ENCODE data around the gene ITK. TPM values are rescaled to one million over a fixed set of nuclear protein-coding genes. Genes with fewer than 3 reads are reported as not detected.

The ITK gene
- total and polyA plus RNA-seq, 2 experiments from 2014 or later, result 0.08 TPM; not detected in 1

DNA sequence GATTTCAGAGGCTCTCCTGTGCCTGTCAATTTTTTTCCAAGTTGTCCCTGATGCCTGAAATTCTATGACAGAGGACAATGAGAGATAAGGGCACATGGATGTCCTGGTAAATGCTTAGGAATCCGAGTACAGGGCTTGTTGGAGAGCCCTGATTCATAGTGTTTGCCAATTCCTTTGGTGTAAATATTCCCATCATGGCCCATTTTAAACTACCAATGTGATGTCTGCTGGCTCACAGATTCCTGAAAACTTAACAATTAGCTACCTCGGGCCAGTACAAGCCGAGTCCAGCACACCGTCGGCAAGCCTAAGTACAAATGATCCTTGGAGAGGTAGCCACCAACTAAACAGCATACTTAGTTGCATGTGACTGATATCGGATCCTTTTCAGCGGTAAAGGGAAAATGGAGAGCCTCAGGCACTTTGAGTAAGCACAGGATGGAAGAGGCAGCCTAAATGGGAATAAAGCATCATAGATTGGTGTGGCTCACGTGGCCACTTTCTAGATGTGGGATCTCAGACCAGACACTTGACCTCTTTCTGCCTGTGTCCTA is 3.6 kb downstream of the ITK start:
- no peaks in the 10 kb centered on the region; the same call in 2 of the 3 replicates for H3K4me1 Mint-ChIP-seq
- no peak overlapping the region for H3K4me3 Mint-ChIP-seq
- Histone ChIP-seq H4K20me1 (replicated peaks; ENCODE audit: insufficient read depth) (no peaks in the 10 kb centered on the region), H3K27me3 (ENCODE audit: insufficient read depth) (peaks cover 19% of the 10 kb centered on the region; the same call in 1 of the 2 replicates), H2AFZ (no peak overlapping the region), H3K79me2 (replicated peaks; ENCODE audit: insufficient read depth) (no peaks in the 10 kb centered on the region), H3K4me2 (no peak overlapping the region), H3K4me3 (no peak overlapping the region), H3F3A (replicated peaks; ENCODE audit: low read depth) (no peaks in the 10 kb centered on the region), H3K36me3 (ENCODE audit: insufficient read depth) (no peaks in the 10 kb centered on the region), H3K4me1 (ENCODE audit: insufficient read depth) (no peaks in the 10 kb centered on the region), H3K27ac (ENCODE audit: low read depth) (no peak overlapping the region), H3K9me2 (ENCODE audit: insufficient read depth) (0 out of 2 replicates have a peak, but pooled peaks cover 4% of the 10 kb centered on the region)
- H3K36me3 Mint-ChIP-seq (ENCODE audit: low read depth), result no peaks in the 10 kb centered on the region
- H3K27ac Mint-ChIP-seq, result no peak overlapping the region
- no peak for ATAC-seq
- TF ChIP-seq POLR2AphosphoS5 (IDR thresholded peaks at IDR 0.05; ENCODE audit: low read depth) (no peak), STAT1 (IDR thresholded peaks at IDR 0.05; ENCODE audit: unreplicated experiment) (no peak), JUNB (IDR thresholded peaks at IDR 0.05; ENCODE audit: unreplicated experiment) (no peak), ZNF114 (CRISPR knock-in tag; IDR thresholded peaks at IDR 0.05) (no peak), ZNF331 (CRISPR knock-in tag; IDR thresholded peaks at IDR 0.05; ENCODE audit: low read depth) (no peak), NANOG (IDR thresholded peaks at IDR 0.05; ENCODE audit: borderline replicate concordance) (no peak), CREB1 (CRISPR knock-in tag; IDR thresholded peaks at IDR 0.05; ENCODE audit: low read depth) (no peak), EZH2phosphoT487 (IDR thresholded peaks at IDR 0.05; ENCODE audit: unreplicated experiment) (no peak), EZH2 (IDR thresholded peaks at IDR 0.05; ENCODE audit: low read depth, unreplicated experiment) (no peak)
- TF ChIP-seq, protein P1, sequence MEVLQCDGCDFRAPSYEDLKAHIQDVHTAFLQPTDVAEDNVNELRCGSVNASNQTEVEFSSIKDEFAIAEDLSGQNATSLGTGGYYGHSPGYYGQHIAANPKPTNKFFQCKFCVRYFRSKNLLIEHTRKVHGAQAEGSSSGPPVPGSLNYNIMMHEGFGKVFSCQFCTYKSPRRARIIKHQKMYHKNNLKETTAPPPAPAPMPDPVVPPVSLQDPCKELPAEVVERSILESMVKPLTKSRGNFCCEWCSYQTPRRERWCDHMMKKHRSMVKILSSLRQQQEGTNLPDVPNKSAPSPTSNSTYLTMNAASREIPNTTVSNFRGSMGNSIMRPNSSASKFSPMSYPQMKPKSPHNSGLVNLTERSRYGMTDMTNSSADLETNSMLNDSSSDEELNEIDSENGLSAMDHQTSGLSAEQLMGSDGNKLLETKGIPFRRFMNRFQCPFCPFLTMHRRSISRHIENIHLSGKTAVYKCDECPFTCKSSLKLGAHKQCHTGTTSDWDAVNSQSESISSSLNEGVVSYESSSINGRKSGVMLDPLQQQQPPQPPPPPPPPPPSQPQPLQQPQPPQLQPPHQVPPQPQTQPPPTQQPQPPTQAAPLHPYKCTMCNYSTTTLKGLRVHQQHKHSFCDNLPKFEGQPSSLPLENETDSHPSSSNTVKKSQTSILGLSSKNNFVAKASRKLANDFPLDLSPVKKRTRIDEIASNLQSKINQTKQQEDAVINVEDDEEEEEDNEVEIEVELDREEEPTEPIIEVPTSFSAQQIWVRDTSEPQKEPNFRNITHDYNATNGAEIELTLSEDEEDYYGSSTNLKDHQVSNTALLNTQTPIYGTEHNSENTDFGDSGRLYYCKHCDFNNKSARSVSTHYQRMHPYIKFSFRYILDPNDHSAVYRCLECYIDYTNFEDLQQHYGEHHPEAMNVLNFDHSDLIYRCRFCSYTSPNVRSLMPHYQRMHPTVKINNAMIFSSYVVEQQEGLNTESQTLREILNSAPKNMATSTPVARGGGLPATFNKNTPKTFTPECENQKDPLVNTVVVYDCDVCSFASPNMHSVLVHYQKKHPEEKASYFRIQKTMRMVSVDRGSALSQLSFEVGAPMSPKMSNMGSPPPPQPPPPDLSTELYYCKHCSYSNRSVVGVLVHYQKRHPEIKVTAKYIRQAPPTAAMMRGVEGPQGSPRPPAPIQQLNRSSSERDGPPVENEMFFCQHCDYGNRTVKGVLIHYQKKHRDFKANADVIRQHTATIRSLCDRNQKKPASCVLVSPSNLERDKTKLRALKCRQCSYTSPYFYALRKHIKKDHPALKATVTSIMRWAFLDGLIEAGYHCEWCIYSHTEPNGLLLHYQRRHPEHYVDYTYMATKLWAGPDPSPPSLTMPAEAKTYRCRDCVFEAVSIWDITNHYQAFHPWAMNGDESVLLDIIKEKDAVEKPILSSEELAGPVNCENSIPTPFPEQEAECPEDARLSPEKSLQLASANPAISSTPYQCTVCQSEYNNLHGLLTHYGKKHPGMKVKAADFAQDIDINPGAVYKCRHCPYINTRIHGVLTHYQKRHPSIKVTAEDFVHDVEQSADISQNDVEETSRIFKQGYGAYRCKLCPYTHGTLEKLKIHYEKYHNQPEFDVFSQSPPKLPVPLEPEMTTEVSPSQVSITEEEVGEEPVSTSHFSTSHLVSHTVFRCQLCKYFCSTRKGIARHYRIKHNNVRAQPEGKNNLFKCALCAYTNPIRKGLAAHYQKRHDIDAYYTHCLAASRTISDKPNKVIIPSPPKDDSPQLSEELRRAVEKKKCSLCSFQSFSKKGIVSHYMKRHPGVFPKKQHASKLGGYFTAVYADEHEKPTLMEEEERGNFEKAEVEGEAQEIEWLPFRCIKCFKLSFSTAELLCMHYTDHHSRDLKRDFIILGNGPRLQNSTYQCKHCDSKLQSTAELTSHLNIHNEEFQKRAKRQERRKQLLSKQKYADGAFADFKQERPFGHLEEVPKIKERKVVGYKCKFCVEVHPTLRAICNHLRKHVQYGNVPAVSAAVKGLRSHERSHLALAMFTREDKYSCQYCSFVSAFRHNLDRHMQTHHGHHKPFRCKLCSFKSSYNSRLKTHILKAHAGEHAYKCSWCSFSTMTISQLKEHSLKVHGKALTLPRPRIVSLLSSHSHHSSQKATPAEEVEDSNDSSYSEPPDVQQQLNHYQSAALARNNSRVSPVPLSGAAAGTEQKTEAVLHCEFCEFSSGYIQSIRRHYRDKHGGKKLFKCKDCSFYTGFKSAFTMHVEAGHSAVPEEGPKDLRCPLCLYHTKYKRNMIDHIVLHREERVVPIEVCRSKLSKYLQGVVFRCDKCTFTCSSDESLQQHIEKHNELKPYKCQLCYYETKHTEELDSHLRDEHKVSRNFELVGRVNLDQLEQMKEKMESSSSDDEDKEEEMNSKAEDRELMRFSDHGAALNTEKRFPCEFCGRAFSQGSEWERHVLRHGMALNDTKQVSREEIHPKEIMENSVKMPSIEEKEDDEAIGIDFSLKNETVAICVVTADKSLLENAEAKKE (CRISPR knock-in tag; IDR thresholded peaks at IDR 0.05), result no peak
- TF ChIP-seq, protein P2, sequence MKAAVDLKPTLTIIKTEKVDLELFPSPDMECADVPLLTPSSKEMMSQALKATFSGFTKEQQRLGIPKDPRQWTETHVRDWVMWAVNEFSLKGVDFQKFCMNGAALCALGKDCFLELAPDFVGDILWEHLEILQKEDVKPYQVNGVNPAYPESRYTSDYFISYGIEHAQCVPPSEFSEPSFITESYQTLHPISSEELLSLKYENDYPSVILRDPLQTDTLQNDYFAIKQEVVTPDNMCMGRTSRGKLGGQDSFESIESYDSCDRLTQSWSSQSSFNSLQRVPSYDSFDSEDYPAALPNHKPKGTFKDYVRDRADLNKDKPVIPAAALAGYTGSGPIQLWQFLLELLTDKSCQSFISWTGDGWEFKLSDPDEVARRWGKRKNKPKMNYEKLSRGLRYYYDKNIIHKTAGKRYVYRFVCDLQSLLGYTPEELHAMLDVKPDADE (IDR thresholded peaks at IDR 0.05), result no peak
- TF ChIP-seq, protein P3, sequence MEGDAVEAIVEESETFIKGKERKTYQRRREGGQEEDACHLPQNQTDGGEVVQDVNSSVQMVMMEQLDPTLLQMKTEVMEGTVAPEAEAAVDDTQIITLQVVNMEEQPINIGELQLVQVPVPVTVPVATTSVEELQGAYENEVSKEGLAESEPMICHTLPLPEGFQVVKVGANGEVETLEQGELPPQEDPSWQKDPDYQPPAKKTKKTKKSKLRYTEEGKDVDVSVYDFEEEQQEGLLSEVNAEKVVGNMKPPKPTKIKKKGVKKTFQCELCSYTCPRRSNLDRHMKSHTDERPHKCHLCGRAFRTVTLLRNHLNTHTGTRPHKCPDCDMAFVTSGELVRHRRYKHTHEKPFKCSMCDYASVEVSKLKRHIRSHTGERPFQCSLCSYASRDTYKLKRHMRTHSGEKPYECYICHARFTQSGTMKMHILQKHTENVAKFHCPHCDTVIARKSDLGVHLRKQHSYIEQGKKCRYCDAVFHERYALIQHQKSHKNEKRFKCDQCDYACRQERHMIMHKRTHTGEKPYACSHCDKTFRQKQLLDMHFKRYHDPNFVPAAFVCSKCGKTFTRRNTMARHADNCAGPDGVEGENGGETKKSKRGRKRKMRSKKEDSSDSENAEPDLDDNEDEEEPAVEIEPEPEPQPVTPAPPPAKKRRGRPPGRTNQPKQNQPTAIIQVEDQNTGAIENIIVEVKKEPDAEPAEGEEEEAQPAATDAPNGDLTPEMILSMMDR (conservative IDR thresholded peaks at IDR 0.05; ENCODE audit: low read depth in 2 of 2), result no peak
- TF ChIP-seq, protein P4, sequence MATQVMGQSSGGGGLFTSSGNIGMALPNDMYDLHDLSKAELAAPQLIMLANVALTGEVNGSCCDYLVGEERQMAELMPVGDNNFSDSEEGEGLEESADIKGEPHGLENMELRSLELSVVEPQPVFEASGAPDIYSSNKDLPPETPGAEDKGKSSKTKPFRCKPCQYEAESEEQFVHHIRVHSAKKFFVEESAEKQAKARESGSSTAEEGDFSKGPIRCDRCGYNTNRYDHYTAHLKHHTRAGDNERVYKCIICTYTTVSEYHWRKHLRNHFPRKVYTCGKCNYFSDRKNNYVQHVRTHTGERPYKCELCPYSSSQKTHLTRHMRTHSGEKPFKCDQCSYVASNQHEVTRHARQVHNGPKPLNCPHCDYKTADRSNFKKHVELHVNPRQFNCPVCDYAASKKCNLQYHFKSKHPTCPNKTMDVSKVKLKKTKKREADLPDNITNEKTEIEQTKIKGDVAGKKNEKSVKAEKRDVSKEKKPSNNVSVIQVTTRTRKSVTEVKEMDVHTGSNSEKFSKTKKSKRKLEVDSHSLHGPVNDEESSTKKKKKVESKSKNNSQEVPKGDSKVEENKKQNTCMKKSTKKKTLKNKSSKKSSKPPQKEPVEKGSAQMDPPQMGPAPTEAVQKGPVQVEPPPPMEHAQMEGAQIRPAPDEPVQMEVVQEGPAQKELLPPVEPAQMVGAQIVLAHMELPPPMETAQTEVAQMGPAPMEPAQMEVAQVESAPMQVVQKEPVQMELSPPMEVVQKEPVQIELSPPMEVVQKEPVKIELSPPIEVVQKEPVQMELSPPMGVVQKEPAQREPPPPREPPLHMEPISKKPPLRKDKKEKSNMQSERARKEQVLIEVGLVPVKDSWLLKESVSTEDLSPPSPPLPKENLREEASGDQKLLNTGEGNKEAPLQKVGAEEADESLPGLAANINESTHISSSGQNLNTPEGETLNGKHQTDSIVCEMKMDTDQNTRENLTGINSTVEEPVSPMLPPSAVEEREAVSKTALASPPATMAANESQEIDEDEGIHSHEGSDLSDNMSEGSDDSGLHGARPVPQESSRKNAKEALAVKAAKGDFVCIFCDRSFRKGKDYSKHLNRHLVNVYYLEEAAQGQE (IDR thresholded peaks at IDR 0.05; ENCODE audit: unreplicated experiment), result no peak
- H3K27me3 Mint-ChIP-seq (ENCODE audit: insufficient read depth, low read depth, poor library complexity), result peaks cover 6% of the 10 kb centered on the region
- no peaks in the 10 kb centered on the region for H3K9me3 Mint-ChIP-seq
- no peak for DNase-seq (ENCODE audit: low spot score)
